HG02763 (cell line): ENCODE measurements around the gene NUP54.

ENCODE experiments used
- ATAC-seq: cut with Tn5 transposase; IDR thresholded peaks from one replicate; pipeline ENCODE4 v1.9.1; 2021; ENCODE audit warnings: mild to moderate bottlenecking, moderate library complexity; ENCODE audit not compliant: unreplicated experiment

Gene NUP54

GRCh38 chr4:76147454-76148141, 599 bp downstream of the NUP54 start:
- ATAC-seq = peak; percentile 26

GRCh38 chr4:76144546-76144945, 3.7 kb downstream of the NUP54 start:
- ATAC-seq = no peak

- ATAC-seq = no peak
Measured at GRCh38 chr4:76141241-76141640, 7.0 kb downstream of the NUP54 start.

GRCh38 chr4:76127754-76128153, 20.4 kb downstream of the NUP54 start:
- ATAC-seq = no peak

GRCh38 chr4:76125816-76126215, 22.4 kb downstream of the NUP54 start:
- no peak for ATAC-seq

- no peak for ATAC-seq
Measured at GRCh38 chr4:76120199-76120598, 28.0 kb downstream of the NUP54 start.

- no peak for ATAC-seq
Measured at GRCh38 chr4:76117536-76117935, 30.7 kb downstream of the NUP54 start.

- ATAC-seq = no peak
Measured at GRCh38 chr4:76116821-76117220, 31.4 kb downstream of the NUP54 start.

- no peak for ATAC-seq
Measured at GRCh38 chr4:76108467-76109181, 39.6 kb downstream of the NUP54 start.

GRCh38 chr4:76106442-76106841, 41.8 kb downstream of the NUP54 start:
- no peak for ATAC-seq

GRCh38 chr4:76105652-76106051, 42.5 kb downstream of the NUP54 start:
- no peak for ATAC-seq

- ATAC-seq = no peak
Measured at GRCh38 chr4:76096076-76096475, 52.1 kb downstream of the NUP54 start.

- no peak for ATAC-seq
Measured at GRCh38 chr4:76095568-76095967, 52.6 kb downstream of the NUP54 start.

- ATAC-seq = no peak
Measured at GRCh38 chr4:76091052-76091451, 57.1 kb downstream of the NUP54 start.

- ATAC-seq = peak; percentile 47
Measured at GRCh38 chr4:76090241-76090691, 57.9 kb downstream of the NUP54 start.

- ATAC-seq = no peak
Measured at GRCh38 chr4:76088719-76089118, 59.5 kb downstream of the NUP54 start.

GRCh38 chr4:76087007-76087769, 61.0 kb downstream of the NUP54 start:
- ATAC-seq = no peak

GRCh38 chr4:76084542-76084941, 63.7 kb downstream of the NUP54 start:
- no peak for ATAC-seq

- no peak for ATAC-seq
Measured at GRCh38 chr4:76083386-76083988, 64.7 kb downstream of the NUP54 start.

GRCh38 chr4:76078033-76078613, 70.1 kb downstream of the NUP54 start:
- ATAC-seq = no peak
